Measurements from ENCODE around the gene NUP50. TPM values are rescaled to one million over a fixed set of nuclear protein-coding genes. Genes with fewer than 3 reads are reported as not detected.

NUP50 gene
- total and polyA plus RNA-seq, 2 of the 13 experiments (the other 11 are each of a cell fraction or from before 2014, with no cell fraction given), result 14.2 to 52.4 TPM

- TF ChIP-seq ZNF225 (CRISPR knock-in tag; IDR thresholded peaks at IDR 0.05) (no peak), SMC3 (IDR thresholded peaks at IDR 0.05; ENCODE audit: low read length) (no peak)
Measured at GRCh38 chr22:45171830-45172229, 8.1 kb downstream of the NUP50 start (continued).

GRCh38 chr22:45172881-45173585, 9.3 kb downstream of the NUP50 start:
- CTCF ChIA-PET (ENCODE audit: low intra/inter-chr PET ratio, low total read pairs), result no interaction called here
- BruUV-seq (replicated peaks), result TSS peak; percentile 4
- TF ChIP-seq ZNF362 (CRISPR knock-in tag; IDR thresholded peaks at IDR 0.05; ENCODE audit: borderline replicate concordance), result no peak
- TF ChIP-seq PLSCR1 (CRISPR knock-in tag; IDR thresholded peaks at IDR 0.05; ENCODE audit: borderline replicate concordance), result no peak
- TF ChIP-seq SIN3B (IDR thresholded peaks at IDR 0.05; ENCODE audit: low read length), result no peak
- TF ChIP-seq USF2 (IDR thresholded peaks at IDR 0.05; ENCODE audit: low read depth, low read length), result no peak
- TF ChIP-seq USF2 (CRISPR knock-in tag; IDR thresholded peaks at IDR 0.05; ENCODE audit: borderline replicate concordance), result no peak
- no peak for TF ChIP-seq THAP7 (CRISPR knock-in tag; IDR thresholded peaks at IDR 0.05)
- TF ChIP-seq ZNF367 (CRISPR knock-in tag; IDR thresholded peaks at IDR 0.05; ENCODE audit: borderline replicate concordance), result no peak
- no peak for TF ChIP-seq ZSCAN22 (CRISPR knock-in tag; IDR thresholded peaks at IDR 0.05)
- TF ChIP-seq KLF13 (CRISPR knock-in tag; IDR thresholded peaks at IDR 0.05), result no peak
- no peak for TF ChIP-seq BORCS8-MEF2B (CRISPR knock-in tag; IDR thresholded peaks at IDR 0.05)
- no peak for TF ChIP-seq SP4 (CRISPR knock-in tag; IDR thresholded peaks at IDR 0.05)
- TF ChIP-seq REPIN1 (CRISPR knock-in tag; IDR thresholded peaks at IDR 0.05; ENCODE audit: borderline replicate concordance, low read depth), result no peak
- TF ChIP-seq ZFP36L1 (CRISPR knock-in tag; IDR thresholded peaks at IDR 0.05), result no peak
- TF ChIP-seq ZNF383 (CRISPR knock-in tag; IDR thresholded peaks at IDR 0.05; ENCODE audit: borderline replicate concordance), result no peak
- TF ChIP-seq ZNF562 (CRISPR knock-in tag; IDR thresholded peaks at IDR 0.05; ENCODE audit: borderline replicate concordance), result no peak
- TF ChIP-seq PHF5A (CRISPR knock-in tag; IDR thresholded peaks at IDR 0.05; ENCODE audit: low read depth, unreplicated experiment), result no peak
- no peak for TF ChIP-seq IRX3 (CRISPR knock-in tag; IDR thresholded peaks at IDR 0.05; ENCODE audit: borderline replicate concordance, low read depth)

More at GRCh38 chr22:45172881-45173585, 9.3 kb downstream of the NUP50 start:
- H3K36me3 ChIP-seq (replicated peaks in 1 of 2; ENCODE audit: control insufficient read depth in 1 of 2, insufficient read depth in 2 of 2, low read length in 2 of 2), result peaks cover 21 to 86% of the 10 kb centered on the region in 2 experiments
- H3K9me3 ChIP-seq (ENCODE audit: low read length), result no peaks in the 10 kb centered on the region
- H3K27me3 ChIP-seq (ENCODE audit: control insufficient read depth in 1 of 2, insufficient read depth in 2 of 2, low read length in 2 of 2), result no peaks in the 10 kb centered on the region
- FAIRE-seq, result no peak
- in situ Hi-C loops (cut with HindIII; ENCODE audit: extremely low pct_ligation_motif_present, low pct_unique_long_range_greater_than_20kb) (no loop called here), intact Hi-C loops (cut with micrococcal nuclease; ENCODE audit: unreplicated experiment) (no loop called here)
- H4K20me1 ChIP-seq (ENCODE audit: insufficient read depth, low read length), result no peaks in the 10 kb centered on the region; the same call in 1 of the 2 replicates
- ATAC-seq, result no peak
- H3K9ac ChIP-seq (ENCODE audit: insufficient read depth, low read depth, low read length), result no peak overlapping the region
- peaks cover 6% of the 10 kb centered on the region; the same call in 1 of the 2 replicates for H3K4me1 ChIP-seq (ENCODE audit: insufficient read depth, low read length)
- H3K4me3 ChIP-seq (replicated peaks in 1 of 3; ENCODE audit: insufficient read depth in 1 of 3, low read depth in 2 of 3, low read length in 3 of 3), result no peak overlapping the region
- H2AFZ ChIP-seq (ENCODE audit: low read length), result no peak overlapping the region
- H3K27ac ChIP-seq (ENCODE audit: extremely low read length, insufficient read depth, low read length), result no peak overlapping the region
- H3K79me2 ChIP-seq (ENCODE audit: insufficient read depth, low read length), result peaks cover 38% of the 10 kb centered on the region
- 95% methylated on average over 7 of the region's 7 CpGs for WGBS (ENCODE audit: low lambda C conversion rate)
- no peak for DNase-seq (ENCODE audit: low spot score)
- POLR2A ChIA-PET, result no interaction called here
- no peak overlapping the region for H3K4me2 ChIP-seq (ENCODE audit: low read depth, low read length)
